Measurements from ENCODE around the gene FHL2. TPM values are rescaled to one million over a fixed set of nuclear protein-coding genes. Genes with fewer than 3 reads are reported as not detected.

Gene FHL2
- total and polyA plus RNA-seq, 7 donors = 24.7 to 114 (median 35.4) TPM

DNA sequence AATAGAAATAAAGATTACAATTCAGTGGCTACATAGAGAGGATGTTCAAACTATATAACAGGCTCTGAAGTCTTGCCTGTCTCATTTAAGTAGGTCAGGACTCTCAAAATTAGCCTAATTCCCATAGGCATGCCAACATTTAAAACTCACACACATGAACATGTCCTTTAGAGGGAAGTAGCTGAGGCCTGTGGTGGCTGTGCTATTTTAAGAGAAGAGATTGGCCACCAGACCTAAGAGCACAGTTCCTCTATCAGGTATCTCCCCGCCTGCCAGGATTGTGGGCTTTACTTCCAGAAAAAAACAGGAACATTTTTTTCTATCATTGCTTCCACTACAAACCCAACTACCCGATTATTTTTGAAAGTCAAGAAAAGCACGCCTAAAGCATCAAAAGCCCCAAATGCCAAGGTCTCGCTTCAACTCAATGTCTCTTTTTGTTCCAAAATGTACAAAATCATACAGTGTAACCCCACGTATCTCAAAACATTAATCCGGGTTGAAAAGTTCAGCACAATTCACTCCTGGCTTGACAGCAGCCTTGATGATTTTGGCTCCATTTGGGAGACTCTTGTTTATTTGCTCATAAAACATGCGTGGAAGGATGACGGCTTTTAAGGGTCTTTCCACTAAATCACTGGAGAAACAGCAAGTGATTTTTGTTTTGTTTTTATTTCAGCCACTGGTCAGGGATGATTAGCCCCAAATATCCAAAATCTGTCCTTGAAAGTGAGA is 15.3 kb downstream of the FHL2 start:
- intact Hi-C loops (cut with DNase I) = no loop called here
- Histone ChIP-seq H3K36me3 (ENCODE audit: insufficient read depth in 1 of 2, low read depth in 1 of 2) (peaks cover 4 to 28% of the 10 kb centered on the region in 2 donors), H3K27ac (peak overlapping the region; percentile 84), H3K4me1 (peaks cover 87% of the 10 kb centered on the region), H3K9me3 (no peaks in the 10 kb centered on the region), H3K4me3 (no peak overlapping the region), H3K27me3 (ENCODE audit: insufficient read depth in 3 of 3, low read length in 2 of 3) (no peaks in the 10 kb centered on the region)
- DNase-seq = no peak
- ATAC-seq = peak in 3 of 4 donors; percentile 40 to 60 (median 54)
- WGBS, 3 donors = 31 to 59% (median 32%) methylated on average over 8 of the region's 8 CpGs
- TF ChIP-seq, protein P1, sequence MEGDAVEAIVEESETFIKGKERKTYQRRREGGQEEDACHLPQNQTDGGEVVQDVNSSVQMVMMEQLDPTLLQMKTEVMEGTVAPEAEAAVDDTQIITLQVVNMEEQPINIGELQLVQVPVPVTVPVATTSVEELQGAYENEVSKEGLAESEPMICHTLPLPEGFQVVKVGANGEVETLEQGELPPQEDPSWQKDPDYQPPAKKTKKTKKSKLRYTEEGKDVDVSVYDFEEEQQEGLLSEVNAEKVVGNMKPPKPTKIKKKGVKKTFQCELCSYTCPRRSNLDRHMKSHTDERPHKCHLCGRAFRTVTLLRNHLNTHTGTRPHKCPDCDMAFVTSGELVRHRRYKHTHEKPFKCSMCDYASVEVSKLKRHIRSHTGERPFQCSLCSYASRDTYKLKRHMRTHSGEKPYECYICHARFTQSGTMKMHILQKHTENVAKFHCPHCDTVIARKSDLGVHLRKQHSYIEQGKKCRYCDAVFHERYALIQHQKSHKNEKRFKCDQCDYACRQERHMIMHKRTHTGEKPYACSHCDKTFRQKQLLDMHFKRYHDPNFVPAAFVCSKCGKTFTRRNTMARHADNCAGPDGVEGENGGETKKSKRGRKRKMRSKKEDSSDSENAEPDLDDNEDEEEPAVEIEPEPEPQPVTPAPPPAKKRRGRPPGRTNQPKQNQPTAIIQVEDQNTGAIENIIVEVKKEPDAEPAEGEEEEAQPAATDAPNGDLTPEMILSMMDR (IDR thresholded peaks at IDR 0.05) = no peak

DNA sequence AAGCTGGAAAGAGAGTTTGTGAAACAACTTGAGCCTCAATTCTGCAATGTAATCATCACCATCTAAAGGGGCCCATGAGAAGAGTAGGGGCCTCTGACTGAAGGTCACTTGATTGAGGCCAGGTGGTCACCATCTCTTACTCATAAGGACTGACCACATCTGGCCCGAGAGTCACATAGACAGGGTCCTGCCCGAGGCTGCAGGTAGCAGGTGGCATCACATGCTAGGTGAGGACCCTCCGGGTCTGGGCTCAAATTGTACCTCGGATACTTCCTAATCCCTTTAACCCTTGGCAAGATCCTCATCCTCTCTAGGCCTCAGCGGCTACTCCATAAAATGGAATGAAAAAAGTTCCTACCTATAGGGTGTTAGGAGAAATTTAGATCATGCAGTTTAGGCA is 16.7 kb downstream of the FHL2 start:
- Histone ChIP-seq H3K27ac (peak overlapping the region; percentile 84), H3K27me3 (ENCODE audit: insufficient read depth in 3 of 3, low read length in 2 of 3) (no peaks in the 10 kb centered on the region), H3K4me1 (peaks cover 85% of the 10 kb centered on the region), H3K9me3 (no peaks in the 10 kb centered on the region), H3K36me3 (ENCODE audit: insufficient read depth in 1 of 2, low read depth in 1 of 2) (peaks cover 4 to 28% of the 10 kb centered on the region in 2 donors), H3K4me3 (no peak overlapping the region)
- no peak for DNase-seq
- TF ChIP-seq, protein P1 (IDR thresholded peaks at IDR 0.05) = no peak
- ATAC-seq = no peak
- 74 to 92% (median 75%) methylated on average over 5 of the region's 5 CpGs for WGBS, 3 donors
- intact Hi-C loops (cut with DNase I) = no loop called here

DNA sequence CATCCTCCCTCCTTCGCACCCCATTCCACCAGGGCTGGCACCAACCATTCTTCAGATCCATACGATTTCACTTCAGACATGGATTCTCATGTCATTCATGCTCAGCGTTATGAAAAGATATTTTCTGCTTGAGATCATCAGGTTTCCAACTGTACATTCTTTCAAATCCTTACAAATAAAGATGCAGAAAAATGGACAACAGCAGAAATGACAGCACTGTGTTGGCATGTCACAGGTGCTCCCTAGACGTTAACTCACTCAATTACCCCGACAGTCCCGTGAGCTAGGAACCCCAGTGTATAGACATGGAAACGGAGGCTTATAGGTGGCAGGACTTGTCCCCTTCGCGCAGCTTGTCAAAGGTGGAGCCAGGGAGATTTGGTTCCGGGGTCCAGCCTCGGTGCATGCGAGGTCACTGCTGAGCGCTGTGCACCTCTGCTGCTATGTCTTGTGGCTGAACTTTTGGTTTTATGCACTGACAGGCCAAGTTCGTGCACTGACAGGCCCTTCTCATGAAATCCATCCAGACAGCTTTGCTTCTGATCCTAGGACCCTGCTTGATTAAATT is 17.7 kb downstream of the FHL2 start:
- H3K36me3 ChIP-seq (ENCODE audit: insufficient read depth in 1 of 2, low read depth in 1 of 2) = peaks cover 4 to 27% of the 10 kb centered on the region in 2 donors
- intact Hi-C loops (cut with DNase I) = no loop called here
- H3K27ac ChIP-seq = peak overlapping the region; percentile 84
- DNase-seq = no peak
- peaks cover 89% of the 10 kb centered on the region for H3K4me1 ChIP-seq
- H3K27me3 ChIP-seq (ENCODE audit: insufficient read depth in 3 of 3, low read length in 2 of 3) = no peaks in the 10 kb centered on the region
- no peaks in the 10 kb centered on the region for H3K9me3 ChIP-seq
- TF ChIP-seq, protein P1 (IDR thresholded peaks at IDR 0.05) = no peak
- no peak for ATAC-seq
- WGBS, 3 donors = 45 to 73% (median 46%) methylated on average over 14 of the region's 14 CpGs
- H3K4me3 ChIP-seq = no peak overlapping the region

DNA sequence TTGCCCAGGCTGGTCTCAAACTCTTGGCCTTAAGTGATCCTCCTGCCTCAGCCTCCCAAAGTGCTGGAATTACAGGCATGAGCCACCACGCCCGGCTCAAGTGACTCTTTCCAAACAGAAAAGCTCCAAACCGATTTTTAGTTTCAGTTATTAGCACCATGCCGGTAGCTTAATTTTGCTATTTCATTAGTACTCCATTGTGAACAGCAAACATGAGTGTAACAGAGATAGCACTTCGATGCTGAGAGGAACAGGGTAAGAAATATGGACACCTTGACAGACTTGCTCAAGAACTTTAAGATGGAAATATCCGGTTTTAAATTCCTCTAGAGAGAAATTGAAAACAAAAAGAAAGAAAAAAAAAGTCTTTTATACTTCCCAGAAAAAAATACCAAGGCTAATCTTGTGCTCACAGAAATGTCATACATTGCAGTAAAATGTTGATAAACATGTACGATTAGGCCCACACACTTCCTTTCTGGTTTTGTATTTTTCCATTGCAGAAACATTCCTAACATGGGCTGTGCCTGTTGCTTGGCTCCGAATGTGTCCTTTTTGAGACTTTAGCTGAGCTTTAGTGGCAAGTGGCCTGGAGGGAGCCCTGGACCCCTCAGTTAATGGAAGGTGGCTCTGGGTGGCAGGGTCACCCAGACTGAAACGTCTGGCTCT is 18.3 kb downstream of the FHL2 start:
- Histone ChIP-seq H3K4me3 (no peak overlapping the region), H3K4me1 (peaks cover 89% of the 10 kb centered on the region), H3K27me3 (ENCODE audit: insufficient read depth in 3 of 3, low read length in 2 of 3) (no peaks in the 10 kb centered on the region), H3K9me3 (no peaks in the 10 kb centered on the region), H3K27ac (peak overlapping the region; percentile 84), H3K36me3 (ENCODE audit: insufficient read depth in 1 of 2, low read depth in 1 of 2) (peaks cover 4 to 21% of the 10 kb centered on the region in 2 donors)
- ATAC-seq = no peak
- DNase-seq = no peak
- TF ChIP-seq, protein P1 (IDR thresholded peaks at IDR 0.05) = no peak
- intact Hi-C loops (cut with DNase I) = no loop called here
- WGBS, 3 donors = 31 to 47% (median 44%) methylated on average over 9 of the region's 9 CpGs
